ENCODE measurements around the gene SLC29A4.

DNA sequence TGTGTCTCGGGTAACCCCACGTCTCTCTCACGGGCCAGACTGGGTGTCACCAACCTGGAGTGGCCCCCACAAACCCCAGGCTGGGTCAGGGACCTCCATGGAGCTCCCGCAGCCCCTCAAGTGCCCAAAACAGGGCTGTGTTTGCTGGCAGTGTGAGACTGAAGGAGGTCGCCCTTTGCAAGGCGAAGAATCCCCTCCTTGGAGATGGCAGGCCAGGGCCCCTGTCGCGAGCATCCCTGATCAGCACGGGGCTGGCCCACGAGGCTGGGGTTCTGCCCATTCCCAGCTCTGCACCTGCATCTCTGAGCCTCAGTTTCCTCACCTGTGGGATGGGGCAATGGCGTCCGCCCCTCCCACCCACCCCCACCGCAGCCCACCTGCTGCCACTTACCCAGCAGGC, 62.4 kb downstream of the SLC29A4 start:
- TF ChIP-seq, protein P1, sequence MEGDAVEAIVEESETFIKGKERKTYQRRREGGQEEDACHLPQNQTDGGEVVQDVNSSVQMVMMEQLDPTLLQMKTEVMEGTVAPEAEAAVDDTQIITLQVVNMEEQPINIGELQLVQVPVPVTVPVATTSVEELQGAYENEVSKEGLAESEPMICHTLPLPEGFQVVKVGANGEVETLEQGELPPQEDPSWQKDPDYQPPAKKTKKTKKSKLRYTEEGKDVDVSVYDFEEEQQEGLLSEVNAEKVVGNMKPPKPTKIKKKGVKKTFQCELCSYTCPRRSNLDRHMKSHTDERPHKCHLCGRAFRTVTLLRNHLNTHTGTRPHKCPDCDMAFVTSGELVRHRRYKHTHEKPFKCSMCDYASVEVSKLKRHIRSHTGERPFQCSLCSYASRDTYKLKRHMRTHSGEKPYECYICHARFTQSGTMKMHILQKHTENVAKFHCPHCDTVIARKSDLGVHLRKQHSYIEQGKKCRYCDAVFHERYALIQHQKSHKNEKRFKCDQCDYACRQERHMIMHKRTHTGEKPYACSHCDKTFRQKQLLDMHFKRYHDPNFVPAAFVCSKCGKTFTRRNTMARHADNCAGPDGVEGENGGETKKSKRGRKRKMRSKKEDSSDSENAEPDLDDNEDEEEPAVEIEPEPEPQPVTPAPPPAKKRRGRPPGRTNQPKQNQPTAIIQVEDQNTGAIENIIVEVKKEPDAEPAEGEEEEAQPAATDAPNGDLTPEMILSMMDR (IDR thresholded peaks at IDR 0.05): no peak
- TF ChIP-seq EZH2 (IDR thresholded peaks at IDR 0.05): no peak

Data from neural progenitor cell (in vitro differentiated cells).